Measurements from ENCODE around the gene UBL4A. TPM values are rescaled to one million over a fixed set of nuclear protein-coding genes. Genes with fewer than 3 reads are reported as not detected.
A peak's percentile ranks its signal among the peaks of the same experiment; 100 is the strongest.

UBL4A gene
- polyA plus RNA-seq, 1 donor (not counting 4 experiments of a cell fraction or from before 2014, with no cell fraction given) = 15.2 TPM

GRCh38 chrX:154445776-154446175 is 40.6 kb downstream of the UBL4A start:
- Histone ChIP-seq H3K9me1 (ENCODE audit: control insufficient read depth, extremely low read depth, insufficient read depth, low read length) (no peaks in the 10 kb centered on the region), H3K9me3 (ENCODE audit: control insufficient read depth, low read depth, low read length) (no peaks in the 10 kb centered on the region), H3K27me3 (ENCODE audit: control insufficient read depth, extremely low read depth, insufficient read depth, low read length) (no peaks in the 10 kb centered on the region), H3K4me1 (ENCODE audit: control insufficient read depth, extremely low read depth, insufficient read depth, low read length) (peaks cover 11% of the 10 kb centered on the region), H3K27ac (ENCODE audit: control insufficient read depth, insufficient read depth, low read length) (no peak overlapping the region), H3K79me2 (ENCODE audit: control insufficient read depth, insufficient read depth, low read length) (peaks cover 2% of the 10 kb centered on the region), H4K20me1 (ENCODE audit: control insufficient read depth, extremely low read depth, insufficient read depth, low read length) (no peaks in the 10 kb centered on the region), H3K36me3 (ENCODE audit: control insufficient read depth in 2 of 2, extremely low read depth in 1 of 2, insufficient read depth in 2 of 2, low read length in 2 of 2) (peaks cover 0 to 10% of the 10 kb centered on the region in 2 experiments), H3K4me3 (ENCODE audit: control insufficient read depth in 2 of 3, extremely low read depth in 1 of 3, insufficient read depth in 2 of 3, low read depth in 1 of 3, low read length in 3 of 3) (no peak overlapping the region), H3K4me2 (ENCODE audit: control insufficient read depth, extremely low read depth, insufficient read depth, low read depth, low read length) (no peak overlapping the region), H2AFZ (ENCODE audit: control insufficient read depth, low read length) (no peak overlapping the region), H3K9ac (ENCODE audit: control insufficient read depth, extremely low read depth, insufficient read depth, low read length) (no peak overlapping the region)
- dilution Hi-C loops (cut with MboI; ENCODE audit: extremely low pct_ligation_motif_present, low sequenced_read_pairs) = no loop called here
- TF ChIP-seq, protein P1, sequence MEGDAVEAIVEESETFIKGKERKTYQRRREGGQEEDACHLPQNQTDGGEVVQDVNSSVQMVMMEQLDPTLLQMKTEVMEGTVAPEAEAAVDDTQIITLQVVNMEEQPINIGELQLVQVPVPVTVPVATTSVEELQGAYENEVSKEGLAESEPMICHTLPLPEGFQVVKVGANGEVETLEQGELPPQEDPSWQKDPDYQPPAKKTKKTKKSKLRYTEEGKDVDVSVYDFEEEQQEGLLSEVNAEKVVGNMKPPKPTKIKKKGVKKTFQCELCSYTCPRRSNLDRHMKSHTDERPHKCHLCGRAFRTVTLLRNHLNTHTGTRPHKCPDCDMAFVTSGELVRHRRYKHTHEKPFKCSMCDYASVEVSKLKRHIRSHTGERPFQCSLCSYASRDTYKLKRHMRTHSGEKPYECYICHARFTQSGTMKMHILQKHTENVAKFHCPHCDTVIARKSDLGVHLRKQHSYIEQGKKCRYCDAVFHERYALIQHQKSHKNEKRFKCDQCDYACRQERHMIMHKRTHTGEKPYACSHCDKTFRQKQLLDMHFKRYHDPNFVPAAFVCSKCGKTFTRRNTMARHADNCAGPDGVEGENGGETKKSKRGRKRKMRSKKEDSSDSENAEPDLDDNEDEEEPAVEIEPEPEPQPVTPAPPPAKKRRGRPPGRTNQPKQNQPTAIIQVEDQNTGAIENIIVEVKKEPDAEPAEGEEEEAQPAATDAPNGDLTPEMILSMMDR (optimal IDR thresholded peaks at IDR 0.05 in 1 of 3, IDR thresholded peaks at IDR 0.05 in 1 of 3, conservative IDR thresholded peaks at IDR 0.05 in 1 of 3; ENCODE audit: extremely low read depth in 1 of 3, insufficient read depth in 2 of 3, low read length in 3 of 3) = no peak
- TF ChIP-seq EZH2 (IDR thresholded peaks at IDR 0.05; ENCODE audit: low read length) = no peak
- FAIRE-seq (no peak), DNase-seq (ENCODE audit: low read depth, low spot score) (no peak)

DNA sequence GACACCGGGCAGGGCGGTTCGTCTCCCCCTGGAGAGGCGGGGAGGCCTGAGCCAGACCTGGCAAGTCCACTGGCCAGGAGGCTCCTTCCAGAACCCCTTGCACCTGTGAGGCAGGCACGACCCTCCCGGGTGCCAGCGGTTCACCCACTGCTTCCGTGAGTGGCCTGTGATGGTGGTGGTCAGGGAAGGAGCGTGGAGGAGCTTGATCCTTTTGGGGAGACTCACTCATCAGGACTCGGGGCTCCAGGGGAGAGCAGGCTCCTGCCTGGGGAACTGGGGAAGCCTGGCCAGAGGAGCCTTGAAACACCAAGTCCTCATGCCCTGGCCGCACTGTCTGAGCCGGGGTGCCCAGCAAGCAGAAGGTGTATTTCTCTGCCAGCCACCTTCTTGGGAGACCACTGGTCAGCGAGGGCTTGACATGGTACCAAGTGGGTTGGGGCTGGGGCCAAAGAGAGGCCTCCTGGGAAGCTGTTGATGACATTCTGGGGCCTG is 41.6 kb downstream of the UBL4A start:
- Histone ChIP-seq H3K9me3 (ENCODE audit: control insufficient read depth, low read depth, low read length) (no peaks in the 10 kb centered on the region), H2AFZ (ENCODE audit: control insufficient read depth, low read length) (no peak overlapping the region), H3K79me2 (ENCODE audit: control insufficient read depth, insufficient read depth, low read length) (peaks cover 2% of the 10 kb centered on the region), H3K36me3 (ENCODE audit: control insufficient read depth in 2 of 2, extremely low read depth in 1 of 2, insufficient read depth in 2 of 2, low read length in 2 of 2) (peaks cover 0 to 9% of the 10 kb centered on the region in 2 experiments), H4K20me1 (ENCODE audit: control insufficient read depth, extremely low read depth, insufficient read depth, low read length) (no peaks in the 10 kb centered on the region), H3K27me3 (ENCODE audit: control insufficient read depth, extremely low read depth, insufficient read depth, low read length) (no peaks in the 10 kb centered on the region), H3K4me3 (ENCODE audit: control insufficient read depth in 2 of 3, extremely low read depth in 1 of 3, insufficient read depth in 2 of 3, low read depth in 1 of 3, low read length in 3 of 3) (peak overlapping the region; percentile 48 to 54 (median 49)), H3K27ac (ENCODE audit: control insufficient read depth, insufficient read depth, low read length) (no peak overlapping the region), H3K9me1 (ENCODE audit: control insufficient read depth, extremely low read depth, insufficient read depth, low read length) (no peaks in the 10 kb centered on the region), H3K4me2 (ENCODE audit: control insufficient read depth, extremely low read depth, insufficient read depth, low read depth, low read length) (peak overlapping the region; percentile 71), H3K9ac (ENCODE audit: control insufficient read depth, extremely low read depth, insufficient read depth, low read length) (peak overlapping the region; percentile 54), H3K4me1 (ENCODE audit: control insufficient read depth, extremely low read depth, insufficient read depth, low read length) (peaks cover 11% of the 10 kb centered on the region)
- no peak for DNase-seq (ENCODE audit: low read depth, low spot score)
- dilution Hi-C loops (cut with MboI; ENCODE audit: extremely low pct_ligation_motif_present, low sequenced_read_pairs) = no loop called here
- TF ChIP-seq, protein P1 (optimal IDR thresholded peaks at IDR 0.05 in 1 of 3, IDR thresholded peaks at IDR 0.05 in 1 of 3, conservative IDR thresholded peaks at IDR 0.05 in 1 of 3; ENCODE audit: extremely low read depth in 1 of 3, insufficient read depth in 2 of 3, low read length in 3 of 3) = no peak
- no peak for TF ChIP-seq EZH2 (IDR thresholded peaks at IDR 0.05; ENCODE audit: low read length)
- no peak for FAIRE-seq

Measured in keratinocyte (primary cell).